CD4-positive, alpha-beta T cell treated with Interleukin-15 for 1 hour (primary cell): ENCODE data around the gene CHST11.
"Not testable (repeated sequence)": the region's sequence is repeated elsewhere in the genome, so short reads cannot be mapped to it uniquely, and the experiment has no call there.

Experiments
- DNase-seq: peaks from one replicate; pipeline ENCODE4 v3.0.0-alpha.2; 2020

The CHST11 gene

GRCh38 chr12:104567832-104568486 is 111.2 kb downstream of the CHST11 start:
- no peak for DNase-seq

DNA sequence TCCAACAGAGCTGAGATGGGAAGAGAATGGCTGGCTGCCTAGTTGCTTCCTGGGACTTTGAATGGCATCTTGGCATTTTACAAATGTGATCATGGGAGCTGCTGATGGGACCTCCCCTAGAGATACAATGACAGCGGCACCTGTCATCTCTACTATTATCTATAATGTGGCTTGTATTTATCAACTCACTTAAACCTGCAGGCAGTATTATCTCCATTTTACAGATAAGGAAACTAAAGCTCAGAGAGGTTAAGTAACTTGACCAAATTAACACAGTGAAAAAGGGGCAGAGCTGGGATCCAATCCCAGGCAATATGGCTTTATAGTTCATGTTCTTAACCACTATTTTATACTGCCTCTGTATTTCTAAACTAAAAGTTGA is 111.7 kb downstream of the CHST11 start:
- DNase-seq, result no peak

GRCh38 chr12:104568935-104569334 is 112.2 kb downstream of the CHST11 start:
- no peak for DNase-seq

DNA sequence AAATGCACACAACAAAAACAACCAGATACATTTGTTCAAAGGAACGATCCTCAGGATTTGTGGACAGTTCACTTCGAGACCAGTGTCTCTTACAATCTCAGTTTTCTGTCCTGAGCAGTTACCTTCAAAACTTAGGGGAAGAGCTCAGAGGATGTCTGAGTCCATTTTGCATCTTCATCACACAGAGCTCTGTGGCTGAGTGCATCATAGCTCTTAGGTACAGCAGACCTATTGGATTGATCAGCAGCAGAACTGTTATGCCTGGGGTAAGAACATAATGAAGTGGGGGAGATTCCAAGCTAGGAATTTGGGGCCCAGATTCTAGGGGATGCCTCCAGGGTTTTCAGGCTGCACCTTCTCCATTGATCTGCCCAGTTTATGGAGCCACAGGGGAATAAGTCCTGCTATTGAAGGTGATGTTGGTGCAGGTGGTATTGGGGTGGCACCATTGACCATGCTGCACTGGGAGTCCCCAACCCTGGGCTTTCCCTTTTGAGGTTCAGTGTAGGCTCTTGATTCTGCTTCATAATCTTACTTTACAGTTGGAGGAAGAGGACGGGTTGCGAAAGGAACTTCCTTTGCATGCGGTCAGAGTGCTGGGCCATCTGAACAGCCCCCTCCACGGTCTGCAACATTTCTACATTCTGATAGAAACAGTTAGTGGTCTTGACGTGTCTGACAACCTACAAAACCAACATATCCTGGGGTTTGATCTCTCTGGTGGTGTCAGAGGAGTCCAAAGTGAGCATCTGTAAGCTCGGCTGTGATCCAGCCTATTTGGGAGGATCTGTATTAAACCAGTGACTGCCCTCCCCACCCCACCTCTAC is 112.8 kb downstream of the CHST11 start:
- DNase-seq, result peak; percentile 72

DNA sequence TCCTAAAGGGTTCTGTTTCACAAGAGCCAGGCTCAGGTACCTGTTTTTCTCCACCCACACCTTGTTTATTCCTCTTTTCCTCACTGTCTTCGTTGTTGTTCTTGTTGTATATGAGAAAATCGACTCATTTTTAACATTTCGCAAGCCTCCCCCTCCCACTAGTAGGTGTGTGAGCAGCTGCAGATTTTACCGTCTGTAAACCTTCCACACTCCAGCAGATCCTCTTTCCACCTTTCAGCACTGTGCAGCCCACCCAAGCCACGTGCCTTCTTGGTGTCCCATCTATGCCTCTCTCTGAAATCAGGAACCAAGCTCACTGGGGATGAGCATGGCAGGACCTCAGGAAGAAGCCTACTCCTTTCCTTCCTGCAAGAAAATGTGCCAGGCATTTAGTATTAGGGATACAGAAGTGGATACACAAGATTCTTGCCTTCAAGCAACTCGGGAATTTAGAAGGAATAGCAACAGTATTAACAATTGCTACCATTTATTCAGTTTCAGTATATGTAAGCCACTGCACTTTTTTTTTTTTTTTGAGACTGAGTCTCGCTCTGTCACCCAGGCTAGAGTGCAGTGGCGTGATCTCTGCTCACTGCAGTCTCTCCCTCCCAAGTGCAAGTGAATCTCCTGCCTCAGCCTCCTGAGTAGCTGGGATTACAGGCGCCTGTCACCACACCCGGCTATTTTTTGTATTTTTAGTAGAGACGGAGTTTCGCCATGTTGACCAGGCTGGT is 113.6 kb downstream of the CHST11 start:
- DNase-seq, result no peak

DNA sequence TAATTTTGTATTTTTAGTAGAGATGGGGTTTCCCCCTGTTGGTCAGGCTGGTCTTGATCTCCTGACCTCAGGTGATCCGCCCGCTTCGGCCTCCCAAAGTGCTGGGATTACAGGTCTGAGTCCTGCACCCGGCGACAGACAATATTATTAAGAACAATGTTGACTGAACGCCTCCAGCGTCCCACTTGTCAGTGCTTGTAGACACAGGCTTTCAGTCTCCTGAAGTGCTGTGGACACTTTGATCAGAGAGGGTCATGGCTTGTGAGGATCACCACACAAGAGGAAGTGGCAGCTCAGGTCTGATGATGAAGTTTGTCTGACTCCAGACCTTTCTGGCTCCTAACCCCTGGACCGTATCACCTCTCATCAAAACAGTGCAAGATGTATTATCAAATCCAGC is 114.6 kb downstream of the CHST11 start:
- DNase-seq, result peak; percentile 40

DNA sequence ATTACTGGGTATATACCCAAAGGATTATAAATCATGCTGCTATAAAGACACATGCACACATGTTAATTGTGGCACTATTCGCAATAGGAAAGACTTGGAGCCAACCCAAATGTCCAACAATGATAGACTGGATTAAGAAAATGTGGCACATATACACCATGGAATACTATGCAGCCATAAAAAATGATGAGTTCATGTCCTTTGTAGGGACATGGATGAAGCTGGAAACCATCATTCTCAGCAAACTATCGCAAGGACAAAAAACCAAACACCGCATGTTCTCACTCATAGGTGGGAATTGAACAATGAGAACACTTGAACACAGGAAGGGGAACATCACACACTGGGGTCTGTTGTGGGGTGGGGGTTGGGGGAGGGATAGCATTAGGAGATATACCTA is 117.6 kb downstream of the CHST11 start:
- DNase-seq, result not testable (repeated sequence)

DNA sequence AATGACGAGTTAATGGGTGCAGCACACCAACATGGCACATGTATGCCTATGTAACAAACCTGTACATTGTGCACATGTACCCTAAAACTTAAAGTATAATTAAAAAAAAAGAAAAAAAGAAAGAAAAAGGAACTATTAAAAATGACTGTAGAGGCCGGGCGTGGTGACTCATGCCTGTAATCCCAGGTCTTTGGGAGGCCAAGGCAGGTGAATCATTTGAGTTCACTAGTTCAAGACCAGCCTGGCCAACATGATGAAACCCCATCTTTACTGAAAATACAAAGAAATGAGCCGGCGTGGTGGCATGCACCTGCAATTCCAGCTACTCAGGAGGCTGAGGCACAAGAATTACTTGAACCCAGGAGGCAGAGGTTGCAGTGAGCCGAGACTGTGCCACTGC is 118.0 kb downstream of the CHST11 start:
- DNase-seq, result not testable (repeated sequence)

GRCh38 chr12:104575442-104576186 is 118.9 kb downstream of the CHST11 start:
- no peak for DNase-seq

GRCh38 chr12:104576187-104576778 is 119.5 kb downstream of the CHST11 start:
- DNase-seq, result no peak

DNA sequence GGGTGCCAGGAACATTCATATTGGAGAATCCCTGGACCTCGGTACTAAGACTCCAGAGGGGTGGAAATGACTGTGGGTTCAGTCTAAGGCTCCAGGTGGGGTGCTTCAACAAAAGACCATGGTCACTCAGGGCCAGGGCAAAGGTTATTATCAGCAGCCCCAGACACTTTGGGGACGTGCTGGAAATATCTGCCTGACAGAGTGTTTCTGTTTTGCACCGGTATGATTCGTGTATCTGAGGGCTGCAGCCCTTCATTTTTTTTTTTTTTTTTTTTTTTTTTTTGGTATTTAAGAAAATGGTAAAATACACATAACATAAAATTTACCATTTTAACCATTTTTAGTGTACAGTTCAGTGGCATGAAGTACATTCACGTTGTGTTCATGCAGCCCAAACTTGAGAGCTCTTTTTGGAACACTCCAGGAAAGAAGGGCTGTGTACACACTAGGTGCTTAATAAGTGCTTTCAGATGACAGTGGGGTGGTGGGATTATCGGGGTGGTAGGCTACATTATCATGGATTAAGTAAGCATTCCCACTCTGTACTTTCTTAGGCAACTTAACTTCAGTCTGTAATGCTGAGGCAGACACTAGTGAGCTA is 120.3 kb downstream of the CHST11 start:
- DNase-seq, result no peak

DNA sequence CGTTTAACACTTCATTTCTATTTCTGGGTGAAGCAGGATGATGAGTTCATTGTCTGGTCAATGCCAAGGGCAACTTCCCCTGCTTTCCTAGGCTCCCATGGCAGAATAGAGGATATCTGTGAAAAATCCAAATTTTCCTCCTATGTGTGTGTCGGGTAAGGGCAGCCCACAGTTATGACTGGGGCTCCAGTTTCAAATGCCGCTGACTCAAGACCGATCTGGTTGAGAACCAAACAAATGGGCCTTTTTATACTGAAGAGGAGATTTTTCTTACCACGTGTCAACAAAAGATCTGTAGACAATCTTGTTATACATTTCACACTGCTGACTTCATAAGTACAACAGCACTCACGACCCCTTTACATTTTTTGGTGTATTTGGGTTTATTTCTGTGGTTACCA is 120.8 kb downstream of the CHST11 start:
- DNase-seq, result no peak

GRCh38 chr12:104578453-104578852 is 121.7 kb downstream of the CHST11 start:
- no peak for DNase-seq

DNA sequence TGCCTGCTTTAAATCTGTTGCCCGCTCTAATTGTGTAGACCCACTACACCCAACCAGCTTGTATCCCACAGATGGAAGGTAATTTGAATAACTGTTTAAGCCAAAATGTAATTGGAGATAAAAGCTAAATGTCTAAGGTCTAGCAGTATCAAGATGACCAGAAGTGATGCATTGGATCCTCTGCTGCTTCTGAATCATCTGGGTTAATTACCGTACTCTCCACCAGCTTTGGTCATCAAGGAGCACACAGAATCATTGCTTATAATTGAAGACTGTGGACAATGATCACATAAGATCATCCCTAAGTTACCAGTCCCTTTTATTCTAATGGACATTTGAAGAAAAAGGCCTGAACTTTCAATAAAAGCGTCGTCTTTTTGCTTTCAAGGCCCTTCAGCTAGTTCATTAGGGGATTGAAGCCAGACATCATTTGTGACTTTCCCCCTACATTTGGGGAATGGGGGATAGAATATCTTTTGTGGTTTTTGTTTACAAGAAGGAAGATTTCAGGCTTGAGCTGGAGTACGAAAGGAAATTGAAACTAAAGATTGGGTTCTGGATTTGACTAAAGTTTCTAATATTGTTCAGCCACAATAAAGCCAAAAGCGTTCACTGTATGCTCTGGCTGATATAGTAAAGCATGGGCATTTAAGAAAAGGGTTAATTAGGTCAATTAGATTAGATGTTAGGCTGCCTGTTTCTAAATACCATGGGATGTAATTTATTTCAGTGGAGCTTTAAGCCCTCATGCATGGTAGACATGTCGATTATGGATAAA is 123.2 kb downstream of the CHST11 start:
- DNase-seq, result no peak

GRCh38 chr12:104581005-104581570 is 124.3 kb downstream of the CHST11 start:
- DNase-seq, result no peak

GRCh38 chr12:104582739-104583138 is 126.0 kb downstream of the CHST11 start:
- DNase-seq, result peak; percentile 70

GRCh38 chr12:104583301-104583700 is 126.6 kb downstream of the CHST11 start:
- no peak for DNase-seq

DNA sequence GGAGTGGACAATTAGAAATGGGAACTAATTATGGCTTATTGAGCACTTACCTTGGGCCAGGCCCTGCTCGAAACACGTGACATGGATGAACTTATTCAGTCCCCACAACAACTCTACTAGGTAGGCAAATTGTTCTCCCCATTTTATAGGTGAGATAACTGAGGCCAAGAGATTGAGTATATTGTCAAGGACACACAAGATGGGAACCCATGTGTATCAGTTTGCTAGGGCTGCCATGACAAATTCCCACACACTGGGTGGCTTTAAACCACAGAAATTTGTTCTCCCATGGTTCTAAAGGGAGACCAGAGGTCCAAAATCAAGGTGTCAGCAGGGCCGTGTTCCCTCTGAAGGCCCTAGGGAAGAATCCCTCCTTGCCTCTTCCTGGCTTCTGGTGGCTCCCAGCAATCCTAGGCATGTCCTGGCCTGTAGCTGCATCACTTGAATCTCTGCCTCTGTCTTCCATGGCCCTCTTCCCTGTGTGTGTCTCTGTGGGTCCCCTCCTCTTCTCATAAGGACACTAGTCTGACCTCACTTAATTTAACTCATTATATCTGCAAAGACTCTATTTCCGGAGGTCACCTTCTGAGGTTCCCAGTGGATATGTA is 128.8 kb downstream of the CHST11 start:
- DNase-seq, result no peak

DNA sequence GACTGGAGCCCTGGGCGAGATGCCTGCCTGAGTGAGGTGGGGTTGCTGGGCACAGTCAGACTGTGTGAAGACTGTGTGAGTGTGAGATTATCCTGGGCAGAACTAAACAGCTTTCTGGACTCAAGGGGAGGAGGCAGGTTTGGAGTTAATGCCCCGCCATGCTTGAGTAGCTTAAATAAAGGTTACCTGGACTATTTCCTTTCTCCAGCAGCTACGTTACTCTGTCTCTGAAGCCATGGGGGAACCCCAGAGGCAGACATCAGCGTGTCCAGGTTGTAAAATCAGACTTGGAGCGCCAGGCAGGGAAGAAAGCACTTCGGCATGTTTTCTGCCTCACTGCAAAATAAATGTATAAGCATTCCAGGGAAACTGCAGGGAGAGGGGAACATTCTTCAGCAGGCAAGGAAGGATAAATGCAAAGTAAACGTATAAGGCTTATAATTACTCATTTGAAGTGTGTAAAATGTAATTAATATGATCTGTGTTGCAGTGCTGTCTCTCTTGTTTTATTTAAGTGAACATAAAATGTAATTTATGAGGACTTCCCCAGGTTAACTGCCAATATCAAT is 129.7 kb downstream of the CHST11 start:
- no peak for DNase-seq
